Inflammatory macrophage (primary cell): ENCODE measurements around the gene BCOR.

Source experiments
- DNase-seq, 2 donors: peaks; one replicate each; pipeline ENCODE4 v3.0.0-alpha.2; 2020 to 2022

Gene BCOR

GRCh38 chrX:40062525-40063155 is 35.1 kb downstream of the BCOR start:
- DNase-seq, result no peak

- DNase-seq, result no peak
Measured at GRCh38 chrX:40061871-40062524, 35.8 kb downstream of the BCOR start.

GRCh38 chrX:40061005-40061404 is 36.8 kb downstream of the BCOR start:
- no peak for DNase-seq

GRCh38 chrX:40060356-40060845 is 37.4 kb downstream of the BCOR start:
- DNase-seq, result no peak

GRCh38 chrX:40058719-40059118 is 39.0 kb downstream of the BCOR start:
- no peak for DNase-seq

- no peak for DNase-seq
Measured at GRCh38 chrX:40057405-40057804, 40.4 kb downstream of the BCOR start.

- DNase-seq, result peak in 1 of 2 donors; percentile 43
Measured at GRCh38 chrX:40056420-40056819, 41.3 kb downstream of the BCOR start.

GRCh38 chrX:40055495-40055894 is 42.3 kb downstream of the BCOR start:
- no peak for DNase-seq

GRCh38 chrX:40054793-40055192 is 43.0 kb downstream of the BCOR start:
- no peak for DNase-seq

GRCh38 chrX:40050532-40050931 is 47.2 kb downstream of the BCOR start:
- DNase-seq, result no peak

GRCh38 chrX:40049084-40049641 is 48.6 kb downstream of the BCOR start:
- no peak for DNase-seq

GRCh38 chrX:40047485-40047884 is 50.3 kb downstream of the BCOR start:
- no peak for DNase-seq

GRCh38 chrX:40043895-40044294 is 53.9 kb downstream of the BCOR start:
- DNase-seq, result no peak

- DNase-seq, result no peak
Measured at GRCh38 chrX:40041915-40042314, 55.8 kb downstream of the BCOR start.

- DNase-seq, result no peak
Measured at GRCh38 chrX:40040686-40041461, 56.9 kb downstream of the BCOR start.

GRCh38 chrX:40039887-40040286 is 57.9 kb downstream of the BCOR start:
- no peak for DNase-seq

- DNase-seq, result no peak
Measured at GRCh38 chrX:40037367-40037766, 60.4 kb downstream of the BCOR start.

- DNase-seq, result no peak
Measured at GRCh38 chrX:40035726-40036125, 62.0 kb downstream of the BCOR start.

- no peak for DNase-seq
Measured at GRCh38 chrX:40031911-40032310, 65.8 kb downstream of the BCOR start.

GRCh38 chrX:40030205-40030604 is 67.6 kb downstream of the BCOR start:
- DNase-seq, result no peak

GRCh38 chrX:40022421-40022820 is 75.3 kb downstream of the BCOR start:
- no peak for DNase-seq

GRCh38 chrX:40021647-40022046 is 76.1 kb downstream of the BCOR start:
- DNase-seq, result no peak

- DNase-seq, result no peak
Measured at GRCh38 chrX:40019541-40019940, 78.2 kb downstream of the BCOR start.
